B cell (primary cell): ENCODE data around the gene PLA2G2F. TPM values are rescaled to one million over a fixed set of nuclear protein-coding genes. Genes with fewer than 3 reads are reported as not detected.

Source experiments
- ATAC-seq: fragments of 200-7000 bp; cut with Tn5 transposase; one replicate; pipeline ENCODE4 v1.10.0; 2021; ENCODE audit warnings: low read depth, mild to moderate bottlenecking, moderate number of reproducible peaks, moderate library complexity
- CTCF ChIA-PET: fragments of 350-600 bp; sonication (Branson Sonifier 250); formaldehyde crosslinking; loops from one replicate; lab custom pipeline; 2021; ENCODE audit warnings: antibody characterized with exemption, inconsistent platforms; lab: Charles Lee
- POLR2A ChIA-PET: fragments of 350-600 bp; sonication (Branson Sonifier 250); formaldehyde crosslinking; loops from one replicate; lab custom pipeline; 2021; ENCODE audit warnings: antibody characterized with exemption; lab: Charles Lee
- DNase-seq: peaks from one replicate; pipeline ENCODE4 v3.0.0; 2013
- H2AFZ ChIP-seq: 2 replicates; pipeline ENCODE4 v1.6.1; 2012; ENCODE audit warnings: mild to moderate bottlenecking, low read depth, low read length; ENCODE audit not compliant: insufficient read depth, poor library complexity, severe bottlenecking
- H3K27ac ChIP-seq, 2 donors: 1 replicate in 1 of 2; 2 replicates in 1 of 2; pipeline ENCODE4 v1.5.1; 2012 to 2013; ENCODE audit warnings: low read length in 2 of 2, mild to moderate bottlenecking in 2 of 2, moderate library complexity in 1 of 2
- H3K27me3 ChIP-seq, 4 experiments: fragments of 200-600 bp in 1 of 4; sonication (generic) in 1 of 4; replicated peaks in 1 of 4; 1 replicate in 2 of 4; 2 replicates in 2 of 4; pipeline versions ENCODE4 v1.6.1 to v1.7.0; 2013 to 2016; ENCODE audit warnings: low read length in 3 of 4, mild to moderate bottlenecking in 2 of 4, mixed read lengths in 1 of 4, moderate library complexity in 1 of 4; ENCODE audit not compliant: insufficient read depth in 4 of 4, control insufficient read depth in 3 of 4; ENCODE audit errors: control extremely low read depth in 1 of 4
- H3K36me3 ChIP-seq, 2 experiments: replicated peaks in 1 of 2; 1 replicate in 1 of 2; 2 replicates in 1 of 2; pipeline versions ENCODE4 v1.6.1 to v1.7.1; 2013; ENCODE audit warnings: low read length in 1 of 2; ENCODE audit not compliant: insufficient read depth in 2 of 2, control insufficient read depth in 1 of 2; ENCODE audit errors: control extremely low read depth in 1 of 2, extremely low read depth in 1 of 2
- H3K4me1 ChIP-seq, 2 donors: fragments of 200-600 bp in 1 of 2; sonication (generic) in 1 of 2; 1 replicate in 1 of 2; 2 replicates in 1 of 2; pipeline versions ENCODE4 v1.5.1 to v1.6.1; 2013 to 2017; ENCODE audit warnings: low read length in 2 of 2; ENCODE audit not compliant: control insufficient read depth in 2 of 2, insufficient read depth in 2 of 2
- H3K4me2 ChIP-seq: replicated peaks from 2 replicates; pipeline ENCODE3; 2012; ENCODE audit warnings: mild to moderate bottlenecking, low read depth, low read length; ENCODE audit not compliant: poor library complexity, severe bottlenecking
- H3K4me3 ChIP-seq, 5 experiments: fragments of 200-600 bp in 1 of 5; sonication (generic) in 1 of 5; 1 replicate in 3 of 5; 2 replicates in 2 of 5; pipeline versions ENCODE4 v1.5.1 to v1.7.0; 2011 to 2016; ENCODE audit warnings: low read length in 4 of 5, mild to moderate bottlenecking in 4 of 5, low read depth in 2 of 5, control low read depth in 1 of 5, moderate library complexity in 1 of 5; ENCODE audit not compliant: insufficient read depth in 1 of 5; ENCODE audit errors: control extremely low read depth in 1 of 5, extremely low read depth in 1 of 5
- H3K79me2 ChIP-seq: fragments of 200-600 bp; sonication (generic); one replicate; pipeline ENCODE4 v1.6.0; 2016; ENCODE audit warnings: low read length; ENCODE audit not compliant: control insufficient read depth, insufficient read depth
- H3K9ac ChIP-seq: fragments of 200-600 bp; sonication (generic); 2 replicates; pipeline ENCODE4 v1.6.1; 2017; ENCODE audit warnings: mild to moderate bottlenecking, low read length, moderate library complexity
- H3K9me3 ChIP-seq, 3 donors: one replicate each; pipeline versions ENCODE4 v1.6.1 to v1.7.1; 2013; ENCODE audit warnings: low read length in 2 of 3; ENCODE audit not compliant: control insufficient read depth in 2 of 3, insufficient read depth in 1 of 3; ENCODE audit errors: control extremely low read depth in 1 of 3
- H4K20me1 ChIP-seq: 2 replicates; pipeline ENCODE4 v1.6.0; 2012; ENCODE audit warnings: mild to moderate bottlenecking, low read length; ENCODE audit not compliant: insufficient read depth, control insufficient read depth, poor library complexity, severe bottlenecking
- H3K27ac Mint-ChIP-seq: one replicate; pipeline ENCODE4 v1.8.0; 2021; ENCODE audit warnings: mixed read lengths
- H3K27me3 Mint-ChIP-seq: one replicate; pipeline ENCODE4 v1.8.0; 2021; ENCODE audit warnings: mixed read lengths
- H3K4me1 Mint-ChIP-seq: one replicate; pipeline ENCODE4 v1.8.0; 2021; ENCODE audit warnings: mixed read lengths
- H3K4me3 Mint-ChIP-seq: one replicate; pipeline ENCODE4 v1.8.0; 2021; ENCODE audit warnings: mixed read lengths
- H3K9me3 Mint-ChIP-seq: one replicate; pipeline ENCODE4 v1.8.0; 2022; ENCODE audit warnings: mixed read lengths; ENCODE audit not compliant: insufficient read depth
- EZH2 ChIP-seq: IDR thresholded peaks from 2 replicates; pipeline ENCODE4 v1.6.1; 2012; ENCODE audit warnings: borderline replicate concordance, low read depth, mild to moderate bottlenecking, moderate library complexity, low read length; ENCODE audit not compliant: insufficient read depth, poor library complexity, severe bottlenecking
- WGBS: methylation state at CpG from one replicate; pipeline ENCODE4 v1.1.5; 2013; ENCODE audit warnings: missing lambda C conversion rate; ENCODE audit not compliant: insufficient coverage; 5-methylcytosine and 5-hydroxymethylcytosine counted together
- intact Hi-C: fragments of 100-400 bp; cut with micrococcal nuclease; formaldehyde crosslinking; loops from one replicate; pipeline ENCODE4 v1.10.0; 2022
- polyA plus RNA-seq: library from polyadenylated mRNA; depleted of rRNA; stranded (reverse); fragments of >200 nt; gene quantifications from 2 replicates; pipeline ENCODE4 v1.2.3, GENCODE V29; 2012
- total RNA-seq, 2 donors: library from RNA; stranded (reverse); fragments of 120-200 nt in 1 of 2; gene quantifications; 1 replicate in 1 of 2; 2 replicates in 1 of 2; pipeline versions ENCODE4 v1.2.3 to v1.2.4, GENCODE V29; 2013 to 2022
- TF ChIP-seq, protein P1 (sequence below): fragments of 200-600 bp; IDR thresholded peaks from one replicate; pipeline ENCODE4 v1.8.0; 2022; ENCODE audit warnings: antibody characterized with exemption, mild to moderate bottlenecking

Gene PLA2G2F
- total and polyA plus RNA-seq, 2 donors (not counting 1 experiment from before 2014, with no cell fraction given) = not detected

DNA sequence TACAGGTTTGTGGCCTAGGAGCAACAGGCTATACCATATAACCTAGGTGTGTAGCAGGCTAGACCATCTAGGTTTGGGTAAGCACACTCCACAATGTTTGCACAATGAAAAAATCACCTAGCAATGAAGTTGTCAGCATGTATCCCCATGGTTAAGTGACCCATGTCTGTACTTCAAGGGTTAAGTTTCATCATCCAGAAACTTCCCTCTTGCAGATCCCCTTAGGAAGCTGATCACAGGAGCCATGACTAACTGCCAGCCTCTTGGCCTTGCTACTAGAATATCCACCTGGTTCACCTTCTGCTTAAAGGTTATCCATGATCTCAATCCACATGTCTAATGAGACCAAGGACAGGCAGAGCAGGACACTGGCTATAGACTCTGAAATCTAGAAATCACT lies 43.3 kb downstream of the PLA2G2F start:
- Histone ChIP-seq H3K79me2 (no peaks in the 10 kb centered on the region), H3K27ac (no peak overlapping the region), H3K9me3 (peaks cover 1 to 14% (median 7%) of the 10 kb centered on the region in 3 donors), H2AFZ (no peak overlapping the region), H3K4me1 (peaks cover 19 to 21% of the 10 kb centered on the region in 2 donors), H3K4me2 (no peak overlapping the region), H3K9ac (no peak overlapping the region), H3K36me3 (no peaks in the 10 kb centered on the region), H3K4me3 (no peak overlapping the region), H3K27me3 (peaks cover 0 to 30% (median 5%) of the 10 kb centered on the region in 4 experiments), H4K20me1 (no peaks in the 10 kb centered on the region)
- peaks cover 21% of the 10 kb centered on the region for H3K4me1 Mint-ChIP-seq
- ATAC-seq (no peak), DNase-seq (no peak)
- peaks cover 2% of the 10 kb centered on the region for H3K9me3 Mint-ChIP-seq
- H3K27me3 Mint-ChIP-seq = peaks cover 36% of the 10 kb centered on the region
- no peak overlapping the region for H3K4me3 Mint-ChIP-seq
- intact Hi-C loops = no loop called here
- ChIA-PET POLR2A (no interaction called here), CTCF (interaction anchor here (1.3 to 5.4 kb wide), 2 partner anchors 12 to 31 kb away, joined by 4 to 32 read pairs; no protein-coding TSS in a partner anchor)
- TF ChIP-seq, protein P1, sequence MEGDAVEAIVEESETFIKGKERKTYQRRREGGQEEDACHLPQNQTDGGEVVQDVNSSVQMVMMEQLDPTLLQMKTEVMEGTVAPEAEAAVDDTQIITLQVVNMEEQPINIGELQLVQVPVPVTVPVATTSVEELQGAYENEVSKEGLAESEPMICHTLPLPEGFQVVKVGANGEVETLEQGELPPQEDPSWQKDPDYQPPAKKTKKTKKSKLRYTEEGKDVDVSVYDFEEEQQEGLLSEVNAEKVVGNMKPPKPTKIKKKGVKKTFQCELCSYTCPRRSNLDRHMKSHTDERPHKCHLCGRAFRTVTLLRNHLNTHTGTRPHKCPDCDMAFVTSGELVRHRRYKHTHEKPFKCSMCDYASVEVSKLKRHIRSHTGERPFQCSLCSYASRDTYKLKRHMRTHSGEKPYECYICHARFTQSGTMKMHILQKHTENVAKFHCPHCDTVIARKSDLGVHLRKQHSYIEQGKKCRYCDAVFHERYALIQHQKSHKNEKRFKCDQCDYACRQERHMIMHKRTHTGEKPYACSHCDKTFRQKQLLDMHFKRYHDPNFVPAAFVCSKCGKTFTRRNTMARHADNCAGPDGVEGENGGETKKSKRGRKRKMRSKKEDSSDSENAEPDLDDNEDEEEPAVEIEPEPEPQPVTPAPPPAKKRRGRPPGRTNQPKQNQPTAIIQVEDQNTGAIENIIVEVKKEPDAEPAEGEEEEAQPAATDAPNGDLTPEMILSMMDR = no peak
- TF ChIP-seq EZH2 = no peak
- no peak overlapping the region for H3K27ac Mint-ChIP-seq

DNA sequence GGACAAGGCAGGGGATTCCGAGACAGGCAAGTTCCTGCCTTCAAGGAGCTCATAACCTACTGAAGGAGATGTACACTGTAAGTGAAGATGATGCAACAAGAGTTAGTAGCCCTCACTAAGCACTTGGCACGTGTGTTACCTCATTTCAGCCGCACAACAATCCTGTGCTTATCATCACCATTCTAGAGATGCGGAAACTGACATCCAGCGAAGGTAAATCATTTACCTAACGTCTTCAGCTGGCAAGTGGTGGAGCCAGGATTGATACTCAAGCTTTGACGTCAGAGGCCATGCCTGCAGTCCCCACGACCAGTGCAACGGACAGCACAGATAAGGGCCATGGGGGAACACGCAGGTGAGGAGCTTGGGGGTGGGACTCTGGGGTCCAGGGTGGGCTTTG lies 43.9 kb downstream of the PLA2G2F start:
- Histone ChIP-seq H3K27ac (no peak overlapping the region), H3K4me3 (no peak overlapping the region), H3K4me2 (no peak overlapping the region), H4K20me1 (no peaks in the 10 kb centered on the region), H3K4me1 (peaks cover 19 to 21% of the 10 kb centered on the region in 2 donors), H2AFZ (no peak overlapping the region), H3K27me3 (peaks cover 0 to 30% (median 7%) of the 10 kb centered on the region in 4 experiments), H3K9me3 (peaks cover 1 to 14% (median 7%) of the 10 kb centered on the region in 3 donors), H3K79me2 (no peaks in the 10 kb centered on the region), H3K9ac (no peak overlapping the region), H3K36me3 (no peaks in the 10 kb centered on the region)
- intact Hi-C loops = no loop called here
- H3K27ac Mint-ChIP-seq = no peak overlapping the region
- ATAC-seq (no peak), DNase-seq (no peak)
- no peak overlapping the region for H3K4me3 Mint-ChIP-seq
- TF ChIP-seq, protein P1 = no peak
- TF ChIP-seq EZH2 = no peak
- peaks cover 21% of the 10 kb centered on the region for H3K4me1 Mint-ChIP-seq
- POLR2A ChIA-PET = no interaction called here
- WGBS = 94% methylated on average over 7 of the region's 10 CpGs
- H3K27me3 Mint-ChIP-seq = peaks cover 41% of the 10 kb centered on the region
- H3K9me3 Mint-ChIP-seq = peaks cover 2% of the 10 kb centered on the region
- CTCF ChIA-PET = interaction anchor here (5.4 kb wide), 1 partner anchor 12 kb away, joined by 32 read pairs; no protein-coding TSS in a partner anchor
